ENCODE results near the gene CEP72. TPM values are rescaled to one million over a fixed set of nuclear protein-coding genes. Genes with fewer than 3 reads are reported as not detected.
"Not testable (repeated sequence)": the region's sequence is repeated elsewhere in the genome, so short reads cannot be mapped to it uniquely, and the experiment has no call there.

CEP72 gene
- total RNA-seq, 1 donor from 2014 or later = 2.0 TPM

- ATAC-seq (no peak), DNase-seq (ENCODE audit: missing footprints) (no peak)
- intact Hi-C loops (cut with DNase I) = no loop called here
Measured at GRCh38 chr5:594226-594860, 17.8 kb upstream of the CEP72 start.

- DNase-seq (ENCODE audit: missing footprints) (no peak), ATAC-seq (no peak)
- intact Hi-C loops (cut with DNase I) = no loop called here
Measured at GRCh38 chr5:595285-595875, 16.8 kb upstream of the CEP72 start.

- no peak for DNase-seq (ENCODE audit: missing footprints)
Measured at GRCh38 chr5:597871-598563, 14.1 kb upstream of the CEP72 start.

DNA sequence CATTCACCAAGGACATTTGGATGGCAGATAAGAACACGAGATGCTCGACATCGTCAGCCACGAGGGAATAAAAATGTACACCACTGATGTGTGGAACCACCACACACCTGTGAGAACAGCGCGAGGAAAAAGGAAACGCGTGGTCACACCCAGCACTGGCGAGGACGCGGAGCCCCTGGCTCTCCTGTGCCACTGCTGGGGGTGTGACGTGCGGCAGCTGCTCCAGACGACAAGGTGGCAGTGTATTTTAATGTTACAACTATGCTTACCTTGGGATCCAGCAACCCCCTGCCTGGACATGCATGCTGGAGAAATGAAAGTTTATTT lies 13.6 kb upstream of the CEP72 start:
- DNase-seq (ENCODE audit: missing footprints) (no peak), ATAC-seq (no peak)
- intact Hi-C loops (cut with DNase I) = no loop called here

More at GRCh38 chr5:597871-598563, 14.1 kb upstream of the CEP72 start:
- no peak for ATAC-seq
- intact Hi-C loops (cut with DNase I) = no loop called here

- ATAC-seq = no peak
- intact Hi-C loops (cut with DNase I) = no loop called here
- no peak for DNase-seq (ENCODE audit: missing footprints)
Measured at GRCh38 chr5:600886-601541, 11.1 kb upstream of the CEP72 start.

GRCh38 chr5:601771-602465 lies 10.2 kb upstream of the CEP72 start:
- intact Hi-C loops (cut with DNase I) = no loop called here
- ATAC-seq = no peak
- no peak for DNase-seq (ENCODE audit: missing footprints)

- intact Hi-C loops (cut with DNase I) = no loop called here
- DNase-seq (ENCODE audit: missing footprints) (no peak), ATAC-seq (no peak)
Measured at GRCh38 chr5:602466-603035, 9.6 kb upstream of the CEP72 start.

- DNase-seq (ENCODE audit: missing footprints) (no peak), ATAC-seq (no peak)
- intact Hi-C loops (cut with DNase I) = no loop called here
Measured at GRCh38 chr5:603081-603998, 8.8 kb upstream of the CEP72 start.

- DNase-seq (ENCODE audit: missing footprints) (no peak), ATAC-seq (no peak)
- intact Hi-C loops (cut with DNase I) = no loop called here
Measured at GRCh38 chr5:604391-604831, 7.7 kb upstream of the CEP72 start.

DNA sequence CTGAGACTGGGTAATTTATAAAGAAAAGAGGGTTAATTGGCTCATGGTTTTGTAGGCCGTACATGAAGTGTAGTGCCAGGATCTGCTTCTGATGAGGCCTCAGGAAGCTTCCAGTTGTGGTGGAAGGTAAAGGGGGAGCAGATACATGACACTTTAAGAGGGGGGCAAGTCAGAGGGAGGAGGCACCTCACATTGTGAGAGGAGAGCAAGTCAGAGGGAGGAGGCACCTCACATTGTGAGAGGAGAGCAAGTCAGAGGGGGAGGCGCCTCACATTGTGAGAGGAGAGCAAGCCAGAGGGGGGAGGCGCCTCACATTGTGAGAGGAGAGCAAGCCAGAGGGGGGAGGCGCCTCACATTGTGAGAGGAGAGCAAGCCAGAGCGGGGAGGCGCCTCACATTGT lies 7.0 kb upstream of the CEP72 start:
- intact Hi-C loops (cut with DNase I); DNase-seq (ENCODE audit: missing footprints); ATAC-seq: not testable (repeated sequence)

DNA sequence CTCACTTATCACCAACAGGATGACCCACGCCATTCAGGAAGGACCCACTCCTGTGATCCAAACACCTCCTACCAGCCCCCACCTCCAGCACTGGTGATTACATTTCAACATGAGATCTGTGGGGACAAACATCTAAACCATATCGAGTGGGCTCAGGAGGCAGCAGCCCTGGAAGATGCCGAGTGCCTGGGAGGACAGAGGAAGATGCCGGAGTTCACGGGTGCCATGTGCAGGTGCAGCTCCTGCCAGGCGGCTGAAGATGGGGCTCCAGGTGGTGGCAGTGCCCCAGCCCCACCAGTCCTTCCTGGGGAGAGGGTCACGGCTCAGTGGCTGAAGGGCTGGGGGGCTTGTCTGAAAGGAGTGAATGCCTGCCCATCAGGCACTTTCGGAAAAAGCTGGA lies 6.1 kb upstream of the CEP72 start:
- ATAC-seq = no peak
- DNase-seq (ENCODE audit: missing footprints) = no peak
- intact Hi-C loops (cut with DNase I) = no loop called here

DNA sequence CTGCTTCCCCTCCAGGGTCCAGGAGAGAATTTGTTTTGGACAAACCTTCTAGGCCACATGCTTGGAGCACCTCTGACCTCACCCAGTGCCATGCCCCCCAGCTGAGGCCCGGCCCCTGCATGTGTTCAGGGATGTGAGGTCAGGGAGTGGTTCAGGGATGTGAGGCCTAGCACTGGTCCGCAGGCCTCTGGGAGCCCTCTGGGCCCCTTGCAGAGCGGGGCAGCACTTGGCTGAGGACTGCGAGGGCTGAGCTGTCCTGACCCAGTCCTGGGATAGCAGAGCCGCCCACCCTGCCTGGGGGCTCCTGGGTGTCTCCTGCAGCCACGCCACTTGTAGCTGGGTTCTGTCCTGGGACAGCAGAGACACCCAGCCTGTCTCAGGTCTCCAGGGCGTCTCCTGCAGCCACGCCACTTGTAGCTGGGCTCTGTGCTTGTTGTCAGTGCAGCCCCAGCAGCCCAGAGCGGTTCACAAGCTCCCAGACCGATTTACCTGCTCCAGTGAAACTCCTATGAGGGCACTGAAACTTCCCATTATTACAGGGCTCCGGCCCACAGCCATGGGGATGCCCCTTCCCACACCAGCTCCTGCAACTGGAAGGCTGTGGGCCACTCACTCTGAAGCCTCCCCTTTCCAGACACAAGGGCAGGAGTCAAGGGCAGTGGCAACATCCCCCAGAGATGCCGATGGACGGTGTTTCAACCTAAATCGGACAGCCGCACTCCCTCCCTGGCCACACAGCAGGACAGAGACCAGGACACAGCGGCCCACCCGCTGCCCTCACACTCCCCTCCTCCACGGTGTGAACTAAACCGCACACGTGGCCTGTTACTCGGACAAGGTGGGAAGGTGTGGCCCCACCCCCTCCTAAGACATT lies 5.4 kb upstream of the CEP72 start:
- no peak for DNase-seq (ENCODE audit: missing footprints)
- no peak for ATAC-seq
- intact Hi-C loops (cut with DNase I) = no loop called here

- no peak for ATAC-seq
- no peak for DNase-seq (ENCODE audit: missing footprints)
- intact Hi-C loops (cut with DNase I) = no loop called here
Measured at GRCh38 chr5:607541-608428, 4.4 kb upstream of the CEP72 start.

- ATAC-seq (no peak), DNase-seq (ENCODE audit: missing footprints) (no peak)
- intact Hi-C loops (cut with DNase I) = no loop called here
Measured at GRCh38 chr5:608429-609370, 3.4 kb upstream of the CEP72 start.

- ATAC-seq = no peak
- no peak for DNase-seq (ENCODE audit: missing footprints)
- intact Hi-C loops (cut with DNase I) = no loop called here
Measured at GRCh38 chr5:609506-609905, 2.6 kb upstream of the CEP72 start.
